ENCODE measurements around the gene LIPA.

DNA sequence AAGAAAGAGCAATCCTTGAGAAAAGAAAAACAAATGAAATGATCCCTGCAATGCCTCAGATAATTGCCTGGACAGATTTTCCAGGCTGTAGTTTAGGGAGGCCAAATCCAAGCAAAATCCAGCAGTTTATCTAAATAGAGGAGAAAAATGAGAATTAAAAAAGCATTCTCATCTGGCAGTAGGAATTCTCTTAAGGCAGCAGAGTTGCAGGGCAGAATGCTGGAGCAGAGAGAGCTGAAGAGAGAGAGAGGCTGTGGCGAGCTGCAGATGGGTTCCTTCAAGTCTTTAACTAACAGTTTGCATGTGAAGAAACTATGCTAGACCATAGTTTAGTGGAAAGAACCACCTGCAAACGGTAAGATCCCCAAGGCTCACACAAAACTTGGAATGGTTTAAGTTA, 6.0 kb upstream of the LIPA start:
- TF ChIP-seq, protein P1, sequence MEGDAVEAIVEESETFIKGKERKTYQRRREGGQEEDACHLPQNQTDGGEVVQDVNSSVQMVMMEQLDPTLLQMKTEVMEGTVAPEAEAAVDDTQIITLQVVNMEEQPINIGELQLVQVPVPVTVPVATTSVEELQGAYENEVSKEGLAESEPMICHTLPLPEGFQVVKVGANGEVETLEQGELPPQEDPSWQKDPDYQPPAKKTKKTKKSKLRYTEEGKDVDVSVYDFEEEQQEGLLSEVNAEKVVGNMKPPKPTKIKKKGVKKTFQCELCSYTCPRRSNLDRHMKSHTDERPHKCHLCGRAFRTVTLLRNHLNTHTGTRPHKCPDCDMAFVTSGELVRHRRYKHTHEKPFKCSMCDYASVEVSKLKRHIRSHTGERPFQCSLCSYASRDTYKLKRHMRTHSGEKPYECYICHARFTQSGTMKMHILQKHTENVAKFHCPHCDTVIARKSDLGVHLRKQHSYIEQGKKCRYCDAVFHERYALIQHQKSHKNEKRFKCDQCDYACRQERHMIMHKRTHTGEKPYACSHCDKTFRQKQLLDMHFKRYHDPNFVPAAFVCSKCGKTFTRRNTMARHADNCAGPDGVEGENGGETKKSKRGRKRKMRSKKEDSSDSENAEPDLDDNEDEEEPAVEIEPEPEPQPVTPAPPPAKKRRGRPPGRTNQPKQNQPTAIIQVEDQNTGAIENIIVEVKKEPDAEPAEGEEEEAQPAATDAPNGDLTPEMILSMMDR (IDR thresholded peaks at IDR 0.05) = no peak
- no peak for TF ChIP-seq POLR2A (IDR thresholded peaks at IDR 0.05)
